Stimulated activated CD4-positive, alpha-beta T cell treated with anti-CD3 and anti-CD28 coated beads, Interleukin-1b, Interleukin-23, amount 100 ng/mL, for 1 hour (primary cell): Measurements from ENCODE around the gene CNKSR1.

Source experiments
- DNase-seq, 2 donors: peaks; one replicate each; pipeline ENCODE4 v3.0.0-alpha.2; 2020; ENCODE audit warnings: low read depth in 2 of 2

The CNKSR1 gene

DNA sequence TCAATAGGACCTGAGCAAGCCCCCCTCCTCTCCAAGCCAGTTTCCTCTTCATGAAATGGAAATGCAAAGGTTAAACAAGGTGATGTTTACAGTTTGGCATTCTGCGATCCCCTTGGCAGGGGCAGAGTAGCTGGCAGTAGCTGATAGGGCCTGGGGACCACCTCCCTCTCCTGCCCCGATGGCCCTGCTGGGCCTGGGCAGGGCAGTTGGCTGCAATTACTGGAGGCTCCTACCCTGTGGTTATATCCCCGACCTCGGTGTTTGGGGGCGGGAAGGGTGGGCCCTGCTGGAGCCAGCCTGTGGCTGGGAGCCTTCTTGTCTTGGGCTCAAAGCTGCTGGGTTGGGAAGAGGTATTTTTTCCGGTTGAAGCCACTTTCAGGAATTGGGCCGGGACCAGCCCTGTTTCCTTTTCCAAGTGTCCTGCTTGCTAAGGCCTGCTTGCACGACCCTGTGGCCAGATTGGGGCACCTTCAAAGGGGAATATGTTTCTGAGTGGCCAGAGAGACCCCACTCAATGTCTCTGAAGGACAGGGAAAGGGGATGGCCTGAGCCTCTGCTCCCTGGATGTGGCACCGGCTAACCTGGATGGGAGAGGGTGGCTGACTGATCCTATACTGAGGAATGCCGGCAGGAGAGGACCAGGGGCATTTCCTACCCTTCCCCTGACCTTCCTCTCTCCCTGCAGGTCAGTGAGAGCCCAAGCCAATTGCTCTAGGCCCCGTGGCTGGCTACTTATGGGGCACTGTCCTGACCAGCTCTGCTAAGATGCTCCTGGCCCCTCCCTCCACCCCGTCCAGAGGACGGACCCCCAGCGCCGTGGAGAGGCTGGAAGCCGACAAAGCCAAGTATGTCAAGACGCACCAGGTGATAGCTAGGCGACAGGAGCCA lies 16.5 kb upstream of the CNKSR1 start:
- no peak for DNase-seq

DNA sequence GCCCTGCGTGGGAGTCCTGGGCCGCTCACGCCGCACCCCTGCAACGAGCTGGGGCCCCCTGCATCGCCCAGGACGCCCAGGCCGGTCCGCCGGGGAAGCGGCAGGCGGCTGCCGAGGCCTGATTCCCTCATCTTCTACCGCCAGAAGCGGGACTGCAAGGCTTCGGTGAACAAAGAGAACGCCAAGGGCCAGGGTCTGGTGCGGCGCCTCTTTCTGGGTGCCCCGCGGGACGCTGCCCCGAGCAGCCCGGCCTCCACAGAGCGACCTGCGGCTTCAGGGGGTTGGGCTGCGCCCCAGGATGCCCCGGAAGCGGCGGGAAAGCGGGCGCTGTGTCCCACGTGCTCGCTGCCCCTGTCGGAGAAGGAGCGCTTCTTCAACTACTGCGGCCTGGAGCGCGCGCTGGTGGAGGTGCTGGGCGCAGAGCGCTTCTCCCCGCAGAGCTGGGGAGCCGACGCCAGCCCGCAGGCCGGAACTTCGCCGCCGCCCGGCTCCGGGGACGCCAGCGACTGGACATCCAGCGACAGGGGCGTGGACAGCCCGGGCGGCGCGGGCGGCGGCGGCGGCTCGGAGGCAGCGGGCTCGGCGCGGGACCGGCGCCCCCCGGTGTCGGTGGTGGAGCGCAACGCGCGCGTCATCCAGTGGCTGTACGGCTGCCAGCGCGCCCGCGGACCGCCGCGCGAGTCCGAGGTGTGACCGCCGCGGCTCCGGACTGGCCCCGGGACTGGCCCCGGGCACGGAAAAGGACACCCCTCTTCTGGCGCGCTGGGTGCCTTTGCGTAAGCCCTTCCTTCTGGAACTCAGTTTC lies 15.7 kb upstream of the CNKSR1 start:
- no peak for DNase-seq

DNA sequence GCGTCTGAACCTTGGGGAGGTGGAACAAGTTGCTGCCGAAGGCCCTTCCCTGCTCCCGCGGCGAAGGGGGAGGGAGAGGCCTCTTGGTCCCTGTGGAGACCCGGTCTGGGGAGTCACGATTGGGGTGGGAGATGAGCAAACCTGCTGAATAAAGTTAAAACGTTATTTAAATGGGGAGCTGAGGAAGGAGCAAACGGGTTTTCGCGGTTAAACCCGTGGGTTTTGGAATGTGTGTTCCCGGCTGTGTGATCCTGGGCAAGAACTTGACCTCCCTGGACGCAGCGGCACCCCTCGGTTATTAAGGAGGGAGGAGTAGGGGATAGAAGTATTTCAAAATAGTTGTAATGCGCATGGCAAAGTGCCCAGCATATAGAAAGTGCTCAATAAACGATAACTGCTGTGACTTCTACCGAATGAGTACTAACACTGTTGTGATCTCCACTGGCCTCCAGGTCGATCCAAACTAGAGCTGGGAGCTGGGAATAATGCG lies 15.0 kb upstream of the CNKSR1 start:
- DNase-seq: no peak

DNA sequence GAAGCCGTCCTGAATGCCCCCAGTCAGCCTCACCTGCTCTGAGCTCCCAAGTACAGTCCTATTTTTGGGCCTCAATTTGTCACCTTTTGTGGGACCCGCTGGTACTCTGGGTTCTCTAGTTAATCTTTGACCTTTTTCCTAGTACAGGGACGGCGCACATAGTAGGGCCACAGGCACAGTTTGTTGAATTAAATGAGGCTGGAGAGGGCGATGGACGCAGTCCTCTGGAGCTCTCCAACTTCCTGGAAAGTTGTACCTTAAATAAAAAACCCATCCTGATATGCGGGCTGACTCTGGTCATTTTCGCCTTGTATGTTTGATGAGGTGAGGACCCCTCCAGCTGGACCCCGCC lies 13.6 kb upstream of the CNKSR1 start:
- DNase-seq: no peak

DNA sequence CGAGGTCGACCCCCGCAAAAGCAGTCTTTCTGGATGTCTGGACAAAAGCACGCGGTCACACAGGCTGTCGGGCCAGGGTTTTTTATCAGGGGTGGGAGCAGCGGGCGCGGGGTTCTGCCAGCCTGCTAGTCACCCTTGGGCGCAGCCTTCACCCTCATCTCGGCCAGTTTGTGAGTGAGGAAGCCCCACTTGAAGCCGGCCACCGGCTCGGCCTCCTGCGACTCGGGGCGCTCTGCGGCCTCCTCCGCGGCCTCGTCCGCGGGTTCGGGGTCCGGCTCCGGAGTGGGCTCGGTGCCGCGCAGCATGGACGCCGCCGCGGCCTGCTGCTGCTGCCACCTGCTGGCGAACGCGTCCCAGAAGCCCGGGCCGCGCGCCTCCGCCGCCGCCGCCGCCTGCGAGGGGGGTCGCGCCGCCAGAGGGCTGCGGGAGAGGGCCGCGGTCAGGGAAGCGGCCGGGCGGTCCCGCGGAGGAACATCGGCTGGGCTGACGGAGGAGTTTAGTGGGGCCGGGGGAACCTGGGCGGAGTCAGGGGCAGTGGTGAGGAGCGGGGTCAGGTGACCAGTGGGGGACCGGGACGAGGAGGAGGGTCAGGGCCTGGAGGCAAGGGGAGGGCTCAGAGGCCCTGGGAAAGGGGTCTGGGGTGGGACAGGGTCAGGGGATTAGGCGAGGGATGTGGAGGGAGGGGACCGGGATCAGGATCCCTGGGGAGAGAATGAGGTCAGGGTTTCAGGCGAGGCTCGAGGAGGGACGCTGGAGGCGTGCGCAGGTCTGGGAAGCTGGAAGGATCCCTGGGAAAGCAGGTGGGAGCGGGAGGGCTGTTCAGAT lies 13.0 kb upstream of the CNKSR1 start:
- DNase-seq: peak in 1 of 2 donors; percentile 42

DNA sequence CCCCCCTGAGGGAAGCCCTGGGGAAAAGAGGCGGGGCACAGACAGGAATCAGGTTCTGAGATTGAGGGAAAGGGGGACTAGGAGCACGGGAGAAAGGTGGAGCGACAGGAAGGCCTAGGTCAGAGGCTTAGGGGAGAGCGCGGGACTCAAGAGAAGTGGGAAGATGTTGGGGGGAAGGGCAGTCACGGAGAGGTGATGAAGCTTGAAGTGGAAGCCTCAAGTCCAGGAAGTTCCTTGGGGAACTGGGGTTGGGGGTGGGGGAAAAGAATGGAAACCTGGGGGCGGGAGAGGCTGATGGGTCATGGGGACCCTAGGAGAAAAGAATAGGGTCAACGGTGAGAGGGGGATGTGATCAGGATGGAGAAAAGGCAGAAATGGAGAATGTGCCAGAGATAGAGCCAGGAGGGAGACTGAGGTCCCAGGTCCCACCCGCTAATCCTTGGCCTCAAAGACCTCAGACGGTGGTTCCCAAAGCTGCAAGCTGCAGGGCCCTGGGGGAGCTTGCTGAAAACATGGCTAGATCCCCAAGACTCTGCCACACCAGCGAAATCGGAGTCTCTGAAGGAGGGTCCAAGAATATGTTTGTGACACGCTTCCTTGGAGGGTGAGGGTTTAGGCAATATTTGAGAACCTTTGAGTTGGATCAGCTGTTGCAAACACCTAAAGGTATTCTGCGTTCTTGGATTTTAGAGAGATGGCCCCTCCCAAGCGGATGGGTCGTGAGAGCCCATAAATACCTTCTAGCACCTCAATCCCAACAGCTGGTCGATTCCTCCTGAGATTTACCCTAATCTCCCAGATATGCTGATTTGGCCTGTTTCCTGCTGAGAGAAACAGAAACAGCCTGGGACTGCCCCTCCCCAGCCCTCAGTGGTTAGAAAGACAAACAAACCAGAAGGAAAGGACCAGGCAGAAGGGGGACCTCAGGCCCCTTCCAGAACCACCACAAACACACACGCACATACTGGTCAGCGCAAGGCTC lies 12.1 kb upstream of the CNKSR1 start:
- DNase-seq: no peak

DNA sequence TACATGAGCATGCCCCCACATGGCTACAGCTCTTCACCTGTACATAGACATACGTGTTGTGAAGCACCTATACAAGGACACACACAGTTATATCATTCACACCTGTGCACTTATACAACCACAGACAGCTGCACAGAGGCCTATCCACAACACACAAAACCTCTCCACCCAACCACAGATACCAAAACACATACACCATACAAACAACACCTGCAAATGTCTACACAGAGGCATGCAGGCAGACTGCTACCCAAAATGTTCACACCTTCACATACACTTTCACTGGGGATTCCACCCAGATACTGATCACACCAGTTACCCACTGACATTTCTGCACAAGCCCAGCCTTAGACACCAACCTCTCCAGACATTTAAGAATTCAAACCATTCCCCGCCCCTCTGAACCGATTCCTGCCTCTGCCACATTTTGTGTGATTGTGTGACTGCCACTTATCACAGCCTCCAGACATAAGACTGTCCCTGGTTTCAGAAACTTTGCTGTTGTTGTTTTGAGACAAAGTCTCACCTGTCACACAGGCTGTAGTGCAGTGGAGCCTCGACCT lies 10.5 kb upstream of the CNKSR1 start:
- DNase-seq: no peak

DNA sequence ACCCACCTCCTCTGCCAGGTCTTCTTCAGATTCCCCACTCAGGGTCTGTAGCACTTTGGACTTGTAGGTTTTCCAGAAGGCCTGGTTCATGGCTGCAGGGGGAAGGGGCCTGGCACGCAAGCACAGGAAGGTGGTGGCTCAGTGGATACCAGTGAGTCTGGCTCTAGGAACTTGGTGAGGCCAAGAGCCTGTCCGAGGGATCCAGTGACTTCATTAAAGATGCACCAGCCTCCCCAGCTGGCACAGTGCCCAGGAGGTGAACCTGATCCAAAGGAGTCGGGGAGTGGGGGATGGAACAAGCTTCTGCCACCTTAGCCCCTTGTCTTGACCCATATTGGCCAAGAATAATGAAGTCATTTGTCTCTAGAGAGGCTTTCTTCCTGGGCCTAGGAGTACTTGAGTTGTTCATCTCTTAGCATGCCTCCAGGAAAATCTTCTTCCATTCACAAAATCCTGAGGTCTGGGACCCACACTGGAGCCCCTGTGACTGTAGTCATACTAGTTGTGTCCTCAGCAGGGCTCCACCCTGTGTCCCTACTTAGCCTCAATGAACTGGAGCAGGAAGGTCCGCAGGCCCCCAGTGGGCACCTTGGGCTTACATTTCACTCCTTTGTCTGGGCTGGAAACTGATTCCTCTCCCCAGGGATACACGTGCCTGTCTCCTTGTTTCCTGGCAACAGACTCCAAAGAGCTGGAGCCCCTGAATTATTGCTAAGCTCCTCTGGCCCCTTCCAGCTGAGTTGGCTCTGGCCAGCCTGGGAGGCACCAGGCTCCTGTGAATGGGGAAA lies 8.7 kb upstream of the CNKSR1 start, which contains the start of gene C1orf232:
TSS of gene C1orf232 (minus strand) at position 554 of the 788 bp plus-strand sequence. CDS start at position 90, 464 bp downstream.
- DNase-seq: no peak

DNA sequence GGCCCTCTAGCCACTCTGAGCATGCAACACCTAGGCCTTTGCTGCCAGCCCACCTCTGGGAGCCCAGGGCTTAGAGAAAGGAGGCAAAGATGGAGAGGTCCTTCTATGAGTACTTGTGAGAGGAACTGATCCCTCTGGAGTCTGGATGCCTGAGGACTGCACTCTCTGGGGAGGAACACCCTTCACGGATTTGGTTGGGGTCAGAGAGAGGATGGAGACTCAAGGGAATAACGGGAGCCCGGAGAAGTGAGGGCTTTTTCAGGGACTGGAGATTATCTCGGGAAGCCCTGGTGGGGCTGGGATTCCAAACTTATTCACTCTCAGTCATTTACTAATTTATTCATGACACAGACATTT lies 8.1 kb upstream of the CNKSR1 start:
- no peak for DNase-seq

DNA sequence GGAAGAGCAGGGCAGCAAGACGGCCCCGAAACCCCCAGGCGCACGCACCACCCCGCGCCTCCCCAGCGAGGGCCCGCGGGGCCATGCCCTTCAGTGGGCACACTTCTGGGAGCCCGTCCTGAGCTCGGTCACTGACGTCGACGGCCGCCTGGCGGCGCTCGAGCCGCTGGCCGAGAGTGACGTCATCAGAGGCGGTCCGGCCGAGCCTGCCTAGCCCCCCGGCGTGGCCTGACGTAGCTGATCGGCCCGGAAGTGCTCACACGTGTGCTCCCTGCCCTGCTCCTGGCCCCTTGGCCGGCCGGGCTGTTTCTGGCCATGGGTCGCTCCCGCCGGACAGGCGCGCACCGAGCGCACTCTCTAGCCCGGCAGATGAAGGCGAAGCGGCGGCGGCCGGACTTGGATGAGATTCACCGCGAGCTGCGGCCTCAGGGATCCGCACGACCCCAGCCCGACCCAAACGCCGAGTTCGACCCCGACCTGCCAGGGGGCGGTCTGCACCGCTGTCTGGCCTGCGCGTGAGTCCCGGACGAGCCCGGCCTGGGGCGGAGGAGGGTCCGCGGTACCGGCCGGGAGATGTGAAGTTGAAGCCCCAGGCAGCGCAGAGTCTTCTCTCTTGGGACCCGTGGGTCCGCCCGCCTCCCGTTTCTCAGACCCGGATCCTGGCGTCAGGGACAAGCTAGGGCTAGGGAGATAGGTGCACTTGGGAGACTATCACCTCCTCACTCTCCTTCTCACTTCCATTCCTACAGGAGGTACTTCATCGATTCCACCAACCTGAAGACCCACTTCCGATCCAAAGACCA lies 7.4 kb upstream of the CNKSR1 start, which contains the start of gene ZNF593:
TSS of gene ZNF593 (plus strand) at position 240 of the 803 bp plus-strand sequence. CDS start at position 316, 76 bp downstream.
- peak; percentile 60 to 75 for DNase-seq

DNA sequence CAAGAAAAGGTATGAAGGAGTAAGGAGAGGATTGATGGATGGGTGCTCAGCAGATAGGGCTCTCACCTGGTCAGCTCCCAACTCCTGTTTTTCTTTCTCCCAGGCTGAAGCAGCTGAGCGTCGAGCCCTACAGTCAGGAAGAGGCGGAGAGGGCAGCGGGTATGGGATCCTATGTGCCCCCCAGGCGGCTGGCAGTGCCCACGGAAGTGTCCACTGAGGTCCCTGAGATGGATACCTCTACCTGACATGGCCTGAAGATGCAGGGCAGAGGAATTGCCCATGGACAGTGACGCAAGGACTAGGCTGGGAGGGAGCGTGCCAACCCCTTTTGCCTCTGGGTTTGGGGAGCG lies 6.8 kb upstream of the CNKSR1 start:
- no peak for DNase-seq

DNA sequence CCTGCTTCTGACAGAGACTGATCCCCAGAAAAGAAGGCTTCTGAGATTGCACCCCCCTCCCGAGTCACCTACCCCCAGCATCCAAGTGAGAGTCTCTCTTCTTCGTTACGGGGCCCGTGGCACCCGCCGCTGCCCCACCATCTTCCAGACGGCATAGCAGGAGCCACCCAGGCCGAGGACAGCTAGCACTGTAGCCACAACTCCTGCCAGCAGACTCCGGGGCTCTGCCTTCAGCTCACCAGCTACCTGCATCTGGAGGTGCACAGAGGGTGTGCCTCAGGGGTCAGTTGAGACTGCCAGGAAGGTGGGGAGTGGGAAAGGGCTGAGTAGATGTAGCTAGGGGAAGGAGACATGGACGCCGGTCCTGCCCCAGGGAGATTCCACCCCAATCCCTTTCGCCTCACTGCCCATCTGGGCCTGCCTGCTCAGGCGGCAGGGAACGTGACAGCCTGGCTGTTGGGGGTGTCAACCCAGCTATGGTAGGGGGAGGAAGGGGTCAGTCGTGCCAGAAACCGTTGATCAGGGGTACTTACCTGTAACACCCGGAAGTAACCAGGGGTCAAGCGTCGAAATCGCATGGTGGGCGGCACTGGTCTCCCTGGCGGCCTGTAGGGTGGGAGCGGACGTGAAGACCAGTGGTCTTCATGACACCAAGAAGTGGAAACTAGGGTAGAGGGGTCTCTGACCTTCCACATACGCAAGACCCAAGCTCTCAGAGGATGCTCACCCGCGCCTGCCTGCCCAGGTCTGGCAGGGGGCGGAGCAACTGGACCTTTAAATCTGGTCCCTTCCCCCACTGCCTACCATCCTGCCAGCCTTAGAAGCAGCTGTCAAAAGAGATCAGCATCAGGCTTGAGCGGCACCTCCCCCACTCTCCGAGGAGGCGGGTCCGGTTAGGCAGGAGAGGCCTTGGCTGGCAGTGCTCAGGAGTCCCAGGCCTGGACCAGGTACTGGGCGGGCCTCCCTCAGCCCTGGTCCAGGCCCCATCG lies 5.9 kb upstream of the CNKSR1 start, which contains the start of gene ZNF593OS:
TSS of gene ZNF593OS (minus strand) at position 749 of the 989 bp plus-strand sequence. CDS start at position 578, 171 bp downstream.
- no peak for DNase-seq

DNA sequence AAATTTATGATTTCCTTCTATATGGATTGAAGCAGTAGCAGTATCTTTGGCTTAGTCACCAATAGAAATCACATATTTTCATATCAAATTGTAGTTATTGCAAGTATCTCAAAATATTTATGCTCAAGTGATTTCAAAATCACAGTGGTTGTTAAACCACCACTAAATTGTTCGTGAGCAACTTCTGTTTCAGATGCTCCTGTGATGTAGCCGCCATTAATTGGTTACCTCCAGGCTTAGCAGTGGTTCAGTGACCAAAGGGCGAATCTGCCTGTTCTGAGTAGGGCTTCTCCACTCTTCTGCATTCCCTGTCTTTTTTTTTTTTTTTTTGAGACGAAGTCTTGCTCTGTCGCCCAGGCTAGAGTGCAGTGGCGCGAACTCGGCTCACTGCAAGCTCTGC lies 1.9 kb upstream of the CNKSR1 start:
- DNase-seq: no peak

DNA sequence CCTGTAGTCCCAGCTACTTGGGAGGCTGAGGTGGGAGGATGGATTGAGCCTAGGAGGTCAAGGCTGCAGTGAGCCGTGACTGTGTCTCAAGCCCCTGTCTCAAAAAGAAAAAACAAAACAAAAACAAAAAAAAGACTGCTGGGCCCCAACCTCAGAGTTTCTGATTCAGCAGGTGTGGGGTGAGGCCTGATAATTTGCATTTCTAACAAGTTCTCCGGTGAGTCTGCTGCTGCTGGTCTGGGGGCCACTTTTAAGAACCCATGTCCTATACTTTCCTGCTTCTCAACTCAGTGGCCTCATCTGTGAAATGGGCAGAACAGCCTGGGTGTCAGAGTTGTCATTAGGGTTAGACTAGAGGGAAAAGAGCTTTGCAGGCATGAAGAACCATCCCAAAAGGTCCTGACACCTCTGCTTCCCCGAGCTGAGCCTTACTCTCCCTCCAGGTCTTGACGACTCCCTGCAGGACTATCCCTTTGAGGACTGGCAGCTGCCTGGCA lies 2.8 kb downstream of the CNKSR1 start:
- no peak for DNase-seq

DNA sequence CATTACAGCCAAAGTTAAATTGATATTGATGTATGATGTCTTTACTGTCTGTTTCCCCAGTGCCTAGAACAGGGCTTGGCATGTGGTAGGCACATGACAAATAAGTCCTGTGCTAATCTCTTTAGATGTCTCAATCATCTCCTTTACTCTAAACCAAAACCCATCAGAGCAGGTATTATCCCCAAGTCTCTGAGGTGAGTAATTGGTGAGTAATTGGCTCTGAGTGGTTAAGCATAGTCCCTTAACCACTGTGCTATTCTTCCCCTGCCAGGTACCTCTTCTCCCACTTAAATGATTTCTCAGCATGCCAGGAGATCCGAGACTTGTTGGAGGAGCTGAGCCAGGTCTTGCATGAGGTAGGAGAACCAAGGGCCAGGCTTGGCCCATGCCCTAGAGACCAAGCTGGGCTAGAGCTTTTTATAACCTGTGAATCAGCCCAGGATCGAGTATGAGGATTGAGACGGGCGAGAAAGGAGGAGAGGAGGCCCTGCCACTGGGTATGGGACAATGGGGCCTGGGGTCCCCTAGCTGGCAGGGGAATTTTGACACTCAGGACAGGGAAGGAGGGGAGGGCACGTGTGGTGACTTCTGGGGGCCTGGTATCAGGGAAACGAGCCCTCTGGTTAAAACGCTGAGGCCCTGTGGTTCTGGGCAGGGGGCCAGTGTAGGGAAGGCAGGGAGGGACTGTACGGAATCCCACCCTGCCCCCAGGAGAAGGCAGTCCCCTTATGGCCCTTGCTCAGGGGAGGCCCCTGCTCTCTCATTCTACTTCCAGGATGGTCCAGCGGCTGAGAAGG lies 4.5 kb downstream of the CNKSR1 start:
- DNase-seq: no peak

DNA sequence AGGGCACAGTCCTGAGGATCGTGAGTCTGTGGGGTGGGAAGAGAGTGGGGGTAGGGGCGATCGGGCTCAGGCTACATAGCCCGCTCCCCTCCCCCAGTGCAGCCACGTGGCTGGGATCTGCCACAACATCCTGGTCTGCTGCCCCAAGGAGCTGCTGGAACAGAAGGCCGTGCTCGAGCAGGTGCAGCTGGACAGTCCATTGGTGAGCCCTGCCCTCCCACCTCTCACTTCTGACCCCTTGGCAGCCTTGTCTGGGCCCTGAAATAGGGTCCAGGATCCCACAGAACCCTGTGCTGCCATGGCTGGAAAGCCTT lies 5.0 kb downstream of the CNKSR1 start:
- DNase-seq: no peak
